Measurements from ENCODE around the gene GPI.

DNA sequence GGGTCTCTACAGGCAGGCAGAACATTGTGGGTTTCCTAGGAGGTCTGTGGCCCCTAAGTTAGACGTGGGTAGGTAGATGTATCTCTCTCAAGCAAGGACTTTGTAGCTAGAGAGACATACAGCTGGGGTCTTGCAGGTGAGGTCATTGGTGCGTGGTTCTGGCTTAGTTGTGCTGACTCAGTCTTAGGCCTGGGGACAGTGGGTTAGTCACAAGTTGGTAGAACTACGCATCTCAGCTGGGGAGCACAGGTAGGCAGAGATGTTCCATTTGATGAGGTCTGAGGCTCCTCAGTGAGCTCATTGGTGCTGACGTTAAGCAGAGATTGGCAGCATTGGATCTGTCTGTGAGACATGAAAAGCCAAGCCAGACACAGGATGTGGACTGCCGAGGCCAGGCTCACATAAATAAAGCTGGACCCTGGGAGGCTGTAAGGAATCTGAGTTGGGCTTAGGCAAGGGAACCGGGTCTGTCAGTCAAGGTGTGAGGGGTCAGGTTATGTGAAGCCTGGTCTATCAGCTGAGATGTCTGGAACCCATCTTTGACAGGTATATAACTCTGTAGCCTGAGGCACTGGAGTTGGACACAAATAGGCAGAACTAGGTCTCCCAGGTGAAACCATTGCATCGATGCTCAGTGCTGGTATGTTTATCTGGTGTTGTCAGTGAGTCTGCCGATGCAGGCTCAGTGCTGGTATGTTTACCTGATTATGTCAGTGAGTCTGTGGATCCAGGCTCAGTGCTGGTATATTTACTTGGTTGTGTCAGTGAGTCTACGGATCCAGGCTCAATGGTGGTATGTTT, 21.8 kb downstream of the GPI start:
- TF ChIP-seq, protein P1, sequence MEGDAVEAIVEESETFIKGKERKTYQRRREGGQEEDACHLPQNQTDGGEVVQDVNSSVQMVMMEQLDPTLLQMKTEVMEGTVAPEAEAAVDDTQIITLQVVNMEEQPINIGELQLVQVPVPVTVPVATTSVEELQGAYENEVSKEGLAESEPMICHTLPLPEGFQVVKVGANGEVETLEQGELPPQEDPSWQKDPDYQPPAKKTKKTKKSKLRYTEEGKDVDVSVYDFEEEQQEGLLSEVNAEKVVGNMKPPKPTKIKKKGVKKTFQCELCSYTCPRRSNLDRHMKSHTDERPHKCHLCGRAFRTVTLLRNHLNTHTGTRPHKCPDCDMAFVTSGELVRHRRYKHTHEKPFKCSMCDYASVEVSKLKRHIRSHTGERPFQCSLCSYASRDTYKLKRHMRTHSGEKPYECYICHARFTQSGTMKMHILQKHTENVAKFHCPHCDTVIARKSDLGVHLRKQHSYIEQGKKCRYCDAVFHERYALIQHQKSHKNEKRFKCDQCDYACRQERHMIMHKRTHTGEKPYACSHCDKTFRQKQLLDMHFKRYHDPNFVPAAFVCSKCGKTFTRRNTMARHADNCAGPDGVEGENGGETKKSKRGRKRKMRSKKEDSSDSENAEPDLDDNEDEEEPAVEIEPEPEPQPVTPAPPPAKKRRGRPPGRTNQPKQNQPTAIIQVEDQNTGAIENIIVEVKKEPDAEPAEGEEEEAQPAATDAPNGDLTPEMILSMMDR (IDR thresholded peaks at IDR 0.05; ENCODE audit: low read depth, low read length, poor library complexity, severe bottlenecking): no peak
- TF ChIP-seq EZH2phosphoT487 (IDR thresholded peaks at IDR 0.05; ENCODE audit: borderline replicate concordance, low read length): no peak

Data from DOHH2 (cell line).